HepG2 (cell line): ENCODE results near the gene NFATC1. TPM values are rescaled to one million over a fixed set of nuclear protein-coding genes. Genes with fewer than 3 reads are reported as not detected.

ENCODE experiments used
- ATAC-seq: fragments of 200-7000 bp; cut with Tn5 transposase; 3 replicates; pipeline ENCODE4 v1.9.1; 2020; ENCODE audit warnings: mild to moderate bottlenecking, moderate library complexity
- BruUV-seq: library from RNA; stranded (reverse); fragments of 400-500 nt; replicated peaks from 2 replicates; lab custom pipeline; 2021; lab: Mats Ljungman, UMichigan
- CTCF ChIA-PET: fragments of 300-600 bp; formaldehyde crosslinking; extraction: SDS; loops from one replicate; lab custom pipeline; 2021; ENCODE audit warnings: low total read pairs, inconsistent platforms, low intra/inter-chr PET ratio; lab: Yijun Ruan, JAX
- POLR2A ChIA-PET: fragments of 350-600 bp; sonication (Branson Sonifier 250); formaldehyde crosslinking; loops from one replicate; lab custom pipeline; 2020; ENCODE audit warnings: antibody characterized with exemption, inconsistent platforms; lab: Yijun Ruan, JAX
- DNase-seq: peaks from one replicate; pipeline ENCODE4 v3.0.0-alpha.2; 2015; ENCODE audit warnings: low spot score
- FAIRE-seq: peaks from 3 replicates; lab custom pipeline; 2011; peaks lifted over from hg19 to GRCh38; lab: Jason Lieb, UNC
- H2AFZ ChIP-seq: one replicate; pipeline ENCODE4 v1.6.1; 2011; ENCODE audit warnings: low read length, inconsistent platforms
- H3K27ac ChIP-seq: fragments of 300-600 bp; 3 replicates; pipeline ENCODE4 v1.8.0; 2011; ENCODE audit warnings: mixed run types, mild to moderate bottlenecking, mixed read lengths, low read length, inconsistent platforms; ENCODE audit not compliant: insufficient read depth; ENCODE audit errors: extremely low read length
- H3K27me3 ChIP-seq, 2 experiments: fragments of 200-600 bp in 1 of 2; 2 replicates in 1 of 2; 3 replicates in 1 of 2; pipeline versions ENCODE4 v1.6.0 to v1.8.0; 2011; ENCODE audit warnings: low read length in 2 of 2, mild to moderate bottlenecking in 2 of 2, moderate library complexity in 2 of 2, inconsistent platforms in 1 of 2; ENCODE audit not compliant: insufficient read depth in 2 of 2, control insufficient read depth in 1 of 2
- H3K36me3 ChIP-seq, 2 experiments: fragments of 200-600 bp in 1 of 2; replicated peaks in 1 of 2; 2 replicates in 1 of 2; 3 replicates in 1 of 2; pipeline versions ENCODE4 v1.5.1 to v1.8.0; 2011; ENCODE audit warnings: low read length in 2 of 2, inconsistent platforms in 1 of 2; ENCODE audit not compliant: insufficient read depth in 2 of 2, control insufficient read depth in 1 of 2
- H3K4me1 ChIP-seq: 2 replicates; pipeline ENCODE4 v1.5.1; 2012; ENCODE audit warnings: low read length, inconsistent platforms; ENCODE audit not compliant: insufficient read depth
- H3K4me2 ChIP-seq: 2 replicates; pipeline ENCODE4 v1.6.0; 2011; ENCODE audit warnings: low read depth, low read length, inconsistent platforms
- H3K4me3 ChIP-seq, 3 experiments: fragments of 200-600 bp in 1 of 3; sonication (generic), shearing (Covaris generic) in 1 of 3; replicated peaks in 1 of 3; 2 replicates each; pipeline ENCODE4 v1.5.1; 2011 to 2016; ENCODE audit warnings: low read length in 3 of 3, inconsistent platforms in 2 of 3, low read depth in 2 of 3, mild to moderate bottlenecking in 2 of 3, control low read depth in 1 of 3, mixed read lengths in 1 of 3; ENCODE audit not compliant: insufficient read depth in 1 of 3
- H3K79me2 ChIP-seq: one replicate; pipeline ENCODE4 v1.6.1; 2011; ENCODE audit warnings: low read length, inconsistent platforms; ENCODE audit not compliant: insufficient read depth
- H3K9ac ChIP-seq: 2 replicates; pipeline ENCODE4 v1.6.0; 2011; ENCODE audit warnings: mild to moderate bottlenecking, low read depth, low read length, inconsistent platforms; ENCODE audit not compliant: insufficient read depth
- H3K9me3 ChIP-seq: 2 replicates; pipeline ENCODE4 v1.5.1; 2012; ENCODE audit warnings: mild to moderate bottlenecking, low read length
- H4K20me1 ChIP-seq: 2 replicates; pipeline ENCODE4 v1.6.0; 2011; ENCODE audit warnings: inconsistent platforms, mild to moderate bottlenecking, low read length, moderate library complexity; ENCODE audit not compliant: insufficient read depth
- ARNT2 ChIP-seq: sonication (generic); formaldehyde crosslinking; IDR thresholded peaks from 2 replicates; pipeline ENCODE4 v1.8.0; 2022; ENCODE audit warnings: mild to moderate bottlenecking, low read depth, missing genetic modification reagents, moderate library complexity
- ATAD3A ChIP-seq: sonication (generic); formaldehyde crosslinking; IDR thresholded peaks from 2 replicates; pipeline ENCODE4 v1.4.0; 2020; ENCODE audit warnings: missing genetic modification reagents
- CEBPB ChIP-seq: IDR thresholded peaks from 2 replicates; pipeline ENCODE4 v1.6.1; 2011; ENCODE audit warnings: low read depth, low read length, improper control_type of control experiment, borderline replicate concordance
- CREBL2 ChIP-seq: sonication (generic); formaldehyde crosslinking; IDR thresholded peaks from 2 replicates; pipeline ENCODE4 v1.8.1; 2023; ENCODE audit warnings: missing genetic modification reagents, mild to moderate bottlenecking, borderline replicate concordance
- FLYWCH1 ChIP-seq: sonication (generic); formaldehyde crosslinking; IDR thresholded peaks from 2 replicates; pipeline ENCODE4 v1.8.1; 2023; ENCODE audit warnings: mild to moderate bottlenecking, missing genetic modification reagents
- FOXO4 ChIP-seq: sonication (generic); formaldehyde crosslinking; conservative IDR thresholded peaks from 2 replicates; pipeline ENCODE4 v1.8.1; 2023; ENCODE audit warnings: missing genetic modification reagents
- HNRNPUL1 ChIP-seq: fragments of 200-400 bp; formaldehyde crosslinking; IDR thresholded peaks from 2 replicates; pipeline ENCODE4 v1.6.1; 2017; ENCODE audit warnings: low read depth, mild to moderate bottlenecking, low read length, moderate library complexity
- IRX3 ChIP-seq: sonication (generic); formaldehyde crosslinking; IDR thresholded peaks from 2 replicates; pipeline ENCODE4 v1.8.1; 2023; ENCODE audit warnings: mild to moderate bottlenecking, low read depth, missing genetic modification reagents, borderline replicate concordance
- MEIS2 ChIP-seq: sonication (generic); formaldehyde crosslinking; IDR thresholded peaks from 2 replicates; pipeline ENCODE4 v1.9.0; 2021; ENCODE audit warnings: mild to moderate bottlenecking, missing genetic modification reagents
- MIXL1 ChIP-seq: IDR thresholded peaks from 2 replicates; pipeline ENCODE4 v1.6.1; 2016
- MYC ChIP-seq: sonication (generic); formaldehyde crosslinking; IDR thresholded peaks from 2 replicates; pipeline ENCODE4 v1.9.0; 2021; ENCODE audit warnings: missing genetic modification reagents, borderline replicate concordance
- NCOA5 ChIP-seq: sonication (generic); formaldehyde crosslinking; IDR thresholded peaks from 2 replicates; pipeline ENCODE4 v1.4.0; 2020; ENCODE audit warnings: missing genetic modification reagents
- RAD21 ChIP-seq: fragments of 450-650 bp; formaldehyde crosslinking; IDR thresholded peaks from 2 replicates; pipeline ENCODE4 v1.5.0; 2020; ENCODE audit warnings: mild to moderate bottlenecking
- RBFOX2 ChIP-seq: fragments of 200-400 bp; formaldehyde crosslinking; IDR thresholded peaks from 2 replicates; pipeline ENCODE4 v1.6.1; 2017; ENCODE audit warnings: low read depth, mild to moderate bottlenecking, low read length
- SSRP1 ChIP-seq: IDR thresholded peaks from 2 replicates; pipeline ENCODE4 v1.6.1; 2016; ENCODE audit warnings: control low read depth
- TEF ChIP-seq: sonication (generic); formaldehyde crosslinking; IDR thresholded peaks from 2 replicates; pipeline ENCODE4 v1.5.0; 2020; ENCODE audit warnings: missing genetic modification reagents
- TERF1 ChIP-seq: sonication (generic); formaldehyde crosslinking; IDR thresholded peaks from 2 replicates; pipeline ENCODE4 v1.8.0; 2022; ENCODE audit warnings: mild to moderate bottlenecking, missing genetic modification reagents, moderate library complexity
- ZFP1 ChIP-seq: IDR thresholded peaks from 2 replicates; pipeline ENCODE4 v1.6.1; 2016
- ZFP36L2 ChIP-seq: sonication (generic); formaldehyde crosslinking; IDR thresholded peaks from 2 replicates; pipeline ENCODE4 v1.4.0; 2020; ENCODE audit warnings: missing genetic modification reagents
- ZNF562 ChIP-seq: sonication (generic); formaldehyde crosslinking; IDR thresholded peaks from 2 replicates; pipeline ENCODE4 v1.8.0; 2022; ENCODE audit warnings: missing genetic modification reagents, borderline replicate concordance
- ZNF709 ChIP-seq: sonication (generic); formaldehyde crosslinking; IDR thresholded peaks from 2 replicates; pipeline ENCODE4 v1.5.0; 2020; ENCODE audit warnings: mild to moderate bottlenecking, missing genetic modification reagents
- ZNF816 ChIP-seq: sonication (generic); formaldehyde crosslinking; IDR thresholded peaks from 2 replicates; pipeline ENCODE4 v1.8.0; 2022; ENCODE audit warnings: missing genetic modification reagents, mild to moderate bottlenecking, borderline replicate concordance
- WGBS: methylation state at CpG from one replicate; pipeline ENCODE4 v1.1.6; 2017; ENCODE audit warnings: low lambda C conversion rate; 5-methylcytosine and 5-hydroxymethylcytosine counted together
- in situ Hi-C: cut with HindIII; loops from 2 replicates; pipeline ENCODE4 v1.10.0; 2017; ENCODE audit warnings: low pct_unique_long_range_greater_than_20kb; ENCODE audit not compliant: extremely low pct_ligation_motif_present
- intact Hi-C: fragments of 100-400 bp; cut with micrococcal nuclease; formaldehyde crosslinking; loops from one replicate; pipeline ENCODE4 v1.10.0; 2022; ENCODE audit not compliant: unreplicated experiment
- polyA plus RNA-seq, 8 experiments: library from polyadenylated mRNA; depleted of rRNA in 3 of 8; stranded (reverse) in 7 of 8; unstranded in 1 of 8; fragments of >200 nt; fragmentation: Illumina TruSeq in 4 of 8; extraction: Trizol in 4 of 8; gene quantifications; 2 replicates each; pipeline versions ENCODE4 v1.2.1 to v1.2.3, GENCODE V29; 2011 to 2016; ENCODE audit warnings: low read depth in 4 of 8, missing spikeins in 1 of 8, mixed read lengths in 1 of 8; ENCODE audit not compliant: insufficient read depth in 1 of 8
- total RNA-seq, 5 experiments: library from RNA; depleted of rRNA; stranded (reverse); fragments of >200 nt; fragmentation: Illumina TruSeq; extraction: Trizol; gene quantifications; 2 replicates each; pipeline ENCODE4 v1.2.3, GENCODE V29; 2016; ENCODE audit warnings: low read depth in 1 of 5

The NFATC1 gene
- total and polyA plus RNA-seq, 2 of the 13 experiments (the other 11 are each of a cell fraction or from before 2014, with no cell fraction given) = not detected

GRCh38 chr18:79459946-79460480 is 64.3 kb downstream of the NFATC1 start (continued):
- TF ChIP-seq MIXL1 (CRISPR knock-in tag) = no peak
- no peak for TF ChIP-seq CEBPB
- TF ChIP-seq ZNF709 = no peak
- no peak for TF ChIP-seq ATAD3A
- no peak for TF ChIP-seq FOXO4 (CRISPR knock-in tag)
- no peak for TF ChIP-seq CREBL2 (CRISPR knock-in tag)
- no peak for TF ChIP-seq ZNF816 (CRISPR knock-in tag)
- no peak for TF ChIP-seq RAD21 (CRISPR knock-in tag)
- TF ChIP-seq ARNT2 (CRISPR knock-in tag) = no peak
- TF ChIP-seq FLYWCH1 (CRISPR knock-in tag) = no peak
- TF ChIP-seq, all 625 proteins: peak for 0

GRCh38 chr18:79460481-79461300 is 65.0 kb downstream of the NFATC1 start:
- DNase-seq (no peak), FAIRE-seq (no peak), ATAC-seq (no peak)
- intact Hi-C loops = no loop called here
- in situ Hi-C loops = no loop called here
- H3K9me3 ChIP-seq = no peaks in the 10 kb centered on the region
- BruUV-seq = no TSS peak
- no peak overlapping the region for H3K9ac ChIP-seq
- no peak overlapping the region for H3K27ac ChIP-seq
- no peaks in the 10 kb centered on the region for H3K4me1 ChIP-seq
- ChIA-PET CTCF (no interaction called here), POLR2A (no interaction called here)
- no peak overlapping the region for H3K4me2 ChIP-seq
- no peaks in the 10 kb centered on the region for H3K36me3 ChIP-seq
- H3K27me3 ChIP-seq = peaks cover 14 to 89% of the 10 kb centered on the region in 2 experiments; a peak in 4 of 5 replicates
- 22% methylated on average over 5 of the region's 31 CpGs for WGBS
- no peak overlapping the region for H2AFZ ChIP-seq
- H3K79me2 ChIP-seq = no peaks in the 10 kb centered on the region
- no peaks in the 10 kb centered on the region for H4K20me1 ChIP-seq
- no peak overlapping the region for H3K4me3 ChIP-seq
- TF ChIP-seq TERF1 (no peak), MYC (CRISPR knock-in tag) (no peak), ZFP1 (CRISPR knock-in tag) (no peak), IRX3 (CRISPR knock-in tag) (no peak), RBFOX2 (no peak), SSRP1 (CRISPR knock-in tag) (no peak), TEF (no peak), HNRNPUL1 (no peak), NCOA5 (no peak), MEIS2 (no peak), ZFP36L2 (CRISPR knock-in tag) (no peak), ZNF562 (CRISPR knock-in tag) (no peak)
